ENCODE measurements around the gene BBS7.

The BBS7 gene

DNA sequence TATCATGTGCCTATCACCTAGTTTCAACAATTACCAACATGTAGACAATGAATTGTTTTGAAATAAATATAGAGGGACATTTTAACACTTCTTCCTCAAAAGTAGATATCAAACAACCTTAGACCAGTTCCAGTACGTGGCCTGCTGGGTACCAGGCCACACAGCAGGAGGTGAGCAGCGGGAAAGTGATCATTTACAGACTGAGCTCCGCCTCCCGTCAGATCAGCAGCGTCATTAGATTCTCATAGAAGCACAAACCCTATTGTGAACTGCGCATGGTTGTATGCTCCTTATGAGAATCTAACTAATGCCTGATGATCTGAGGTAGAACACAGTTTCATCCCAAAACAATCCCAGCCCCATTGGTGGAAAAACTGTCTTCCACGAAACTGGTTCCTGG, 6.5 kb downstream of the BBS7 start:
- TF ChIP-seq, protein P1, sequence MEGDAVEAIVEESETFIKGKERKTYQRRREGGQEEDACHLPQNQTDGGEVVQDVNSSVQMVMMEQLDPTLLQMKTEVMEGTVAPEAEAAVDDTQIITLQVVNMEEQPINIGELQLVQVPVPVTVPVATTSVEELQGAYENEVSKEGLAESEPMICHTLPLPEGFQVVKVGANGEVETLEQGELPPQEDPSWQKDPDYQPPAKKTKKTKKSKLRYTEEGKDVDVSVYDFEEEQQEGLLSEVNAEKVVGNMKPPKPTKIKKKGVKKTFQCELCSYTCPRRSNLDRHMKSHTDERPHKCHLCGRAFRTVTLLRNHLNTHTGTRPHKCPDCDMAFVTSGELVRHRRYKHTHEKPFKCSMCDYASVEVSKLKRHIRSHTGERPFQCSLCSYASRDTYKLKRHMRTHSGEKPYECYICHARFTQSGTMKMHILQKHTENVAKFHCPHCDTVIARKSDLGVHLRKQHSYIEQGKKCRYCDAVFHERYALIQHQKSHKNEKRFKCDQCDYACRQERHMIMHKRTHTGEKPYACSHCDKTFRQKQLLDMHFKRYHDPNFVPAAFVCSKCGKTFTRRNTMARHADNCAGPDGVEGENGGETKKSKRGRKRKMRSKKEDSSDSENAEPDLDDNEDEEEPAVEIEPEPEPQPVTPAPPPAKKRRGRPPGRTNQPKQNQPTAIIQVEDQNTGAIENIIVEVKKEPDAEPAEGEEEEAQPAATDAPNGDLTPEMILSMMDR (IDR thresholded peaks at IDR 0.05; ENCODE audit: low read depth, low read length), result no peak
- no peak overlapping the region for H3K4me3 ChIP-seq (ENCODE audit: low read depth, low read length)

DNA sequence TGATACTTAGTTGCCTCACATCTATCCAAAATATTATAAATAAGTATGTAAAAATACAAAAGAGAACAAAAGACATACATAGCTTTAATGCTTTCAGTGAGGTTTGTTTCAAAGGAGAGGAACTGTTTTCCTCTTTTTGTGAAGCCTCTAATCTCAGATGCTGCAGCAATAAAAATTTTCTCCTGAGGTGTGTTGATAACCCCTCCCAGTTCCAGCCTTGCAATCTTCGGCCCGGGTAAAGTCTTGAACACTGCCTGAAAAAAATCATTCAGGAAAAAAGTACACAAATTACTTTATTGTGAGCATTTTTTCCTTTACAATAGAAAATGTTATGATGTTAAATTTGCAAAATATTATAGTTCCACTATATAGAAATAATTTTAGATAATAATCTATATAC, 8.8 kb downstream of the BBS7 start:
- H3K4me3 ChIP-seq (ENCODE audit: low read depth, low read length), result no peak overlapping the region
- TF ChIP-seq, protein P1 (IDR thresholded peaks at IDR 0.05; ENCODE audit: low read depth, low read length), result no peak

DNA sequence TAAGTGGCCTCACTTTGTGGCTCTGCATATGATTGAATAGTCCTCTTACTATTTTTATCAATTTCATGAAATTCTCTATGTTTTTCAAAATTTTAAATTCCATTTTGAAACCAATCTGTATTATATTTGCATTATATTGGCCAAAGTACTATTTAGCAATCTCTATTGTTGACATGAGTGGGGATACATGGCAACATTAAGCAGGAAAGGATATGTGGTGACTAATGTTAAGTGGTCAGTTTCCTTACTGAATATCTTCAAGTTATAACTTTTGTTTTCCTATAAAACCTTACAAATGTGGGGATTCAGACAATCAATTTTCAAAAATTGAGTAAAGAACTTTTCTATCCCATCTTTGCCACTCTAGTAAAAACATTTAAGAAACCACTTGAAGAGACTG, 10.2 kb downstream of the BBS7 start:
- no peak overlapping the region for H3K4me3 ChIP-seq (ENCODE audit: low read depth, low read length)
- TF ChIP-seq, protein P1 (IDR thresholded peaks at IDR 0.05; ENCODE audit: low read depth, low read length), result no peak

DNA sequence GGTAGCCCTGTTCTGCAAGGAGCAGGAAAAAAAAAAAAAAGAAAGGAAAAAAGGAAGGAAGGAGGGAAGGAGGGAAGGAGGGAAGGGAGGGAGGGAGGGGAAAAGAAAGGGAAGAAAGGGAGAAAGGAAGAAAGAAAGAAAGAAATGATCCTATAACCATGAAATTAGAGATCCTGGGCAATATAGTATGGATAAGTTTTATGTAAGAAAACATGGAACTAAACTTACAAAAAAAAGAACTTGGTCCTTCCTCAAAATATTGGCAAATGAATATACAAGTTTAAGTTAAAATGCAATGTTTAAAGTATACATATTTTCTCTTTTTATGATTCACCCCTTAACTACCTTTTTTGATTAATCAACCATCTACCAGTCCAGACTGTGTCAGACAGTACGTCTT, 18.9 kb downstream of the BBS7 start:
- TF ChIP-seq, protein P1 (IDR thresholded peaks at IDR 0.05; ENCODE audit: low read depth, low read length), result no peak
- no peak overlapping the region for H3K4me3 ChIP-seq (ENCODE audit: low read depth, low read length)

DNA sequence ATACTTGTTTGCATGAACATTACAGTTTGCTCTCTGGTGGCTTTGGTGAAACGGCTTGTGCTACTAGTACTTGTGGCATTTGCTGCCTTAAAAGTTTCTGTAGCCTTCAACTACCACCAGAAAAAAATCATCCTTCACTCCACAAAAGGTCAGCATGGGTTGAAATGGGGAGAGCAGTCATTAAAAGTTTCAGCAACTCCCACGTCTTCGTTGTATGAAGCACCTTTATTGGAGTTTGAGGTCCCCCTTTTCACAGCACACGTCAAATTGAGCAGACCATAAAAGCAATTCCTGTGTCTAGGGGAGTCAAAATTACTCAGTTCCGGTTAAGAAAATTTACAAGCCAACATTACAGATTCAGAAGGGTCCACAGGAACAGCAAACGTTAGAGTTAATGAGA, 23.6 kb downstream of the BBS7 start:
- H3K4me3 ChIP-seq (ENCODE audit: low read depth, low read length), result no peak overlapping the region
- TF ChIP-seq, protein P1 (IDR thresholded peaks at IDR 0.05; ENCODE audit: low read depth, low read length), result no peak

DNA sequence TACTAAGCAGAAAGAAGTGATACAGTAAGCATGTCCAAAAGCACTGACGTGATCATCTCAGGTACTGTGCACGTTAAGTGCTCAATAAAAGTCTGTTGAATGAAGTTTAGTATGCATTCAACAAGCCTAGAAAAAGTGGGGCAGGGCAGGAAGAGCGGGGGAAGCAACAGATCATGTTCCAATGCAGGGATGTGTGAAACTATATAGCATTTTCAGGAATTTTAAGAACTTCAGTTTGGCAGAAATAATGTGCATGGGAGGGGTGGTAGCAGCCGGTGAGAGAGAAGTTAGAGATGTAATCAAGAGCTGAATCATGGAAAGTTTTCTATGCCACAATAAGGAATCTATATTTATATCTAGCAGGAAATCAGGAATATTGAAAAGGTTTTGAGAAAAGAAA, 27.4 kb downstream of the BBS7 start:
- TF ChIP-seq, protein P1 (IDR thresholded peaks at IDR 0.05; ENCODE audit: low read depth, low read length), result no peak
- H3K4me3 ChIP-seq (ENCODE audit: low read depth, low read length), result no peak overlapping the region

DNA sequence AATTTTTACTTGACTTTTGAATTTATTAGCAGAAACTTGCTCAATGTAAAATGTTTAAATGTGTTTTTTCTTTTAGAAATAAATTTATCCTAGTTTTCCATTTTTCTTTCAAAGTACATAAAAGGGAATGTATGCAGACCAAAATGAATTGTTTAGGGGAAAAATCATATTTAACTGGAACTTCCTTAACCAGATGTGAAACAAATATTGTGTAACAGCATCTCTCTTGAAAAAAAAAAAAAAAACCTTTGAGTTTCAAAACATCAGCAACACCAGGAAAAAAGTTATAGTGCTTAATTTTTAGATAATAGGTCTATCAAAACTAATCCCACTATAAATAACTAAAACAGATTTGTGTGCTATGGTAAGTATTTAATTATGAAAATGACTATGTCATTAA, 32.1 kb downstream of the BBS7 start:
- no peak overlapping the region for H3K4me3 ChIP-seq (ENCODE audit: low read depth, low read length)
- TF ChIP-seq, protein P1 (IDR thresholded peaks at IDR 0.05; ENCODE audit: low read depth, low read length), result no peak

All from WI38 (cell line).